D341Med (cell line): ENCODE data around the gene STXBP1.

Source experiments
- DNase-seq: peaks from one replicate; pipeline ENCODE4 v3.0.0; 2012; ENCODE audit warnings: low spot score

The STXBP1 gene

GRCh38 chr9:127611899-127612790 lies at the start of gene STXBP1:
Gene STXBP1 (plus strand): TSS chr9:127612277. CDS start chr9:127612404, 127 bp downstream.
- peak; percentile 98 for DNase-seq

- DNase-seq: no peak
These were observed 49.7 kb upstream of the STXBP1 start for GRCh38 chr9:127562279-127562796.

- no peak for DNase-seq
These were observed 49.2 kb upstream of the STXBP1 start for GRCh38 chr9:127562841-127563401.

GRCh38 chr9:127563579-127563978 lies 48.5 kb upstream of the STXBP1 start:
- DNase-seq: no peak

GRCh38 chr9:127565231-127565630 lies 46.8 kb upstream of the STXBP1 start:
- no peak for DNase-seq

GRCh38 chr9:127566351-127567001 lies 45.6 kb upstream of the STXBP1 start:
- no peak for DNase-seq

GRCh38 chr9:127567035-127567729 lies 44.9 kb upstream of the STXBP1 start:
- DNase-seq: no peak

GRCh38 chr9:127567730-127568617 lies 44.1 kb upstream of the STXBP1 start:
- peak; percentile 74 for DNase-seq

- DNase-seq: no peak
These were observed 43.5 kb upstream of the STXBP1 start for GRCh38 chr9:127568618-127568970.

GRCh38 chr9:127568971-127569885 lies 42.8 kb upstream of the STXBP1 start:
- DNase-seq: peak; percentile 99

- DNase-seq: peak; percentile 31
These were observed 42.1 kb upstream of the STXBP1 start for GRCh38 chr9:127569886-127570401.

- no peak for DNase-seq
These were observed 41.5 kb upstream of the STXBP1 start for GRCh38 chr9:127570533-127571111.

GRCh38 chr9:127571971-127572370 lies 40.1 kb upstream of the STXBP1 start:
- no peak for DNase-seq

- no peak for DNase-seq
These were observed 38.9 kb upstream of the STXBP1 start for GRCh38 chr9:127572961-127573721.

- peak; percentile 27 for DNase-seq
These were observed 37.7 kb upstream of the STXBP1 start for GRCh38 chr9:127574072-127574993.

- no peak for DNase-seq
These were observed 36.0 kb upstream of the STXBP1 start for GRCh38 chr9:127575875-127576778.
